Stimulated activated naive B cell treated with anti-CD40 and anti-IgM and Interleukin-4, amounts not matched to agents 10 μg/mL and 1 μg/mL and 100 μg/mL, for 72 hours (primary cell): ENCODE results near the gene MKS1.

Experiments
- ATAC-seq, 2 donors: fragments of 150-1000 bp; cut with Tn5 transposase; replicated peaks; 2 replicates each; pipeline ENCODE4 v1.10.0; 2021; ENCODE audit warnings: moderate library complexity in 1 of 2
- DNase-seq: peaks from one replicate; pipeline ENCODE4 v3.0.0; 2021
- H3K27ac Mint-ChIP-seq: one replicate; pipeline ENCODE4 v1.8.0; 2022; ENCODE audit warnings: mild to moderate bottlenecking, mixed read lengths
- H3K27me3 Mint-ChIP-seq, 2 donors: one replicate each; pipeline ENCODE4 v1.8.0; 2022; ENCODE audit warnings: mixed read lengths in 2 of 2
- H3K36me3 Mint-ChIP-seq, 2 donors: one replicate each; pipeline ENCODE4 v1.8.0; 2022; ENCODE audit warnings: mixed read lengths in 2 of 2, mild to moderate bottlenecking in 1 of 2
- H3K4me1 Mint-ChIP-seq, 2 donors: one replicate each; pipeline ENCODE4 v1.8.0; 2022; ENCODE audit warnings: mixed read lengths in 2 of 2, mild to moderate bottlenecking in 1 of 2
- H3K4me3 Mint-ChIP-seq, 2 donors: one replicate each; pipeline ENCODE4 v1.8.0; 2022; ENCODE audit warnings: mild to moderate bottlenecking in 2 of 2, mixed read lengths in 2 of 2, moderate library complexity in 1 of 2
- H3K9me3 Mint-ChIP-seq, 2 donors: one replicate each; pipeline ENCODE4 v1.8.0; 2022; ENCODE audit warnings: mixed read lengths in 2 of 2, mild to moderate bottlenecking in 1 of 2

The MKS1 gene

GRCh38 chr17:58184308-58184985, 34.6 kb downstream of the MKS1 start:
- no peaks in the 10 kb centered on the region for H3K36me3 Mint-ChIP-seq
- H3K27me3 Mint-ChIP-seq: peaks cover 10 to 12% of the 10 kb centered on the region in 2 donors
- H3K4me1 Mint-ChIP-seq: peaks cover 16 to 19% of the 10 kb centered on the region in 2 donors
- H3K9me3 Mint-ChIP-seq: no peaks in the 10 kb centered on the region
- H3K4me3 Mint-ChIP-seq: no peak overlapping the region
- DNase-seq (no peak), ATAC-seq (no peak)
- no peak overlapping the region for H3K27ac Mint-ChIP-seq

GRCh38 chr17:58183514-58183913, 35.5 kb downstream of the MKS1 start:
- H3K27ac Mint-ChIP-seq: no peak overlapping the region

GRCh38 chr17:58181796-58182195, 37.3 kb downstream of the MKS1 start:
- Mint-ChIP-seq H3K27me3 (peaks cover 13 to 17% of the 10 kb centered on the region in 2 donors), H3K9me3 (no peaks in the 10 kb centered on the region), H3K4me3 (no peak overlapping the region), H3K27ac (no peak overlapping the region), H3K4me1 (peaks cover 16 to 19% of the 10 kb centered on the region in 2 donors), H3K36me3 (no peaks in the 10 kb centered on the region)
- ATAC-seq: no peak
- DNase-seq: no peak

More at GRCh38 chr17:58183514-58183913, 35.5 kb downstream of the MKS1 start:
- peaks cover 16 to 19% of the 10 kb centered on the region in 2 donors for H3K4me1 Mint-ChIP-seq
- ATAC-seq: no peak
- no peak overlapping the region for H3K4me3 Mint-ChIP-seq
- no peaks in the 10 kb centered on the region for H3K9me3 Mint-ChIP-seq
- no peak for DNase-seq
- no peaks in the 10 kb centered on the region for H3K36me3 Mint-ChIP-seq
- peaks cover 9 to 11% of the 10 kb centered on the region in 2 donors for H3K27me3 Mint-ChIP-seq

GRCh38 chr17:58176200-58176599, 42.9 kb downstream of the MKS1 start:
- ATAC-seq: no peak
- H3K27me3 Mint-ChIP-seq: peaks cover 24 to 34% of the 10 kb centered on the region in 2 donors
- no peak overlapping the region for H3K27ac Mint-ChIP-seq
- no peaks in the 10 kb centered on the region for H3K36me3 Mint-ChIP-seq
- no peaks in the 10 kb centered on the region for H3K9me3 Mint-ChIP-seq
- no peak overlapping the region for H3K4me3 Mint-ChIP-seq
- peaks cover 0 to 3% of the 10 kb centered on the region in 2 donors for H3K4me1 Mint-ChIP-seq
- no peak for DNase-seq

- Mint-ChIP-seq H3K4me1 (no peaks in the 10 kb centered on the region), H3K27ac (no peak overlapping the region)
Observed at GRCh38 chr17:58174871-58175270, 44.2 kb downstream of the MKS1 start.

GRCh38 chr17:58172369-58173071, 46.5 kb downstream of the MKS1 start:
- DNase-seq (no peak), ATAC-seq (peak; percentile 42 to 59)
- H3K27me3 Mint-ChIP-seq: peaks cover 42 to 50% of the 10 kb centered on the region in 2 donors
- H3K4me1 Mint-ChIP-seq: no peaks in the 10 kb centered on the region
- H3K9me3 Mint-ChIP-seq: peaks cover 0 to 4% of the 10 kb centered on the region in 2 donors
- no peak overlapping the region for H3K27ac Mint-ChIP-seq
- H3K4me3 Mint-ChIP-seq: no peak overlapping the region
- H3K36me3 Mint-ChIP-seq: peaks cover 0 to 4% of the 10 kb centered on the region in 2 donors

More at GRCh38 chr17:58174871-58175270, 44.2 kb downstream of the MKS1 start:
- no peaks in the 10 kb centered on the region for H3K9me3 Mint-ChIP-seq
- ATAC-seq (no peak), DNase-seq (no peak)
- H3K36me3 Mint-ChIP-seq: no peaks in the 10 kb centered on the region
- no peak overlapping the region for H3K4me3 Mint-ChIP-seq
- peaks cover 30 to 38% of the 10 kb centered on the region in 2 donors for H3K27me3 Mint-ChIP-seq

GRCh38 chr17:58170622-58171021, 48.4 kb downstream of the MKS1 start:
- peaks cover 46 to 56% of the 10 kb centered on the region in 2 donors for H3K27me3 Mint-ChIP-seq
- DNase-seq (no peak), ATAC-seq (no peak)
- H3K27ac Mint-ChIP-seq: no peak overlapping the region
- H3K4me1 Mint-ChIP-seq: no peaks in the 10 kb centered on the region
- no peak overlapping the region for H3K4me3 Mint-ChIP-seq
- H3K36me3 Mint-ChIP-seq: peaks cover 0 to 4% of the 10 kb centered on the region in 2 donors
- H3K9me3 Mint-ChIP-seq: peaks cover 0 to 4% of the 10 kb centered on the region in 2 donors

GRCh38 chr17:58166682-58167081, 52.4 kb downstream of the MKS1 start, which contains the start of gene OR4D2:
Gene OR4D2, plus strand, starts transcription at chr17:58166982. Its CDS starts 2,674 bp downstream, at chr17:58169656.
- DNase-seq (no peak), ATAC-seq (no peak)
- Mint-ChIP-seq H3K4me1 (no peaks in the 10 kb centered on the region), H3K27me3 (peaks cover 45 to 54% of the 10 kb centered on the region in 2 donors), H3K9me3 (peaks cover 0 to 4% of the 10 kb centered on the region in 2 donors), H3K36me3 (peaks cover 0 to 4% of the 10 kb centered on the region in 2 donors), H3K27ac (no peak within 1 kb of the TSS), H3K4me3 (no peak within 1 kb of the TSS)

GRCh38 chr17:58165981-58166380, 53.1 kb downstream of the MKS1 start:
- Mint-ChIP-seq H3K27me3 (peaks cover 45 to 52% of the 10 kb centered on the region in 2 donors), H3K4me3 (no peak overlapping the region), H3K36me3 (peaks cover 0 to 4% of the 10 kb centered on the region in 2 donors), H3K9me3 (peaks cover 0 to 4% of the 10 kb centered on the region in 2 donors), H3K27ac (no peak overlapping the region), H3K4me1 (no peaks in the 10 kb centered on the region)
- ATAC-seq (no peak), DNase-seq (no peak)

GRCh38 chr17:58161566-58161965, 57.5 kb downstream of the MKS1 start:
- no peak for ATAC-seq
- Mint-ChIP-seq H3K4me1 (peaks cover 7 to 11% of the 10 kb centered on the region in 2 donors), H3K27me3 (peaks cover 35 to 39% of the 10 kb centered on the region in 2 donors), H3K4me3 (no peak overlapping the region), H3K27ac (no peak overlapping the region), H3K36me3 (no peaks in the 10 kb centered on the region), H3K9me3 (no peaks in the 10 kb centered on the region)
- no peak for DNase-seq

GRCh38 chr17:58158181-58158580, 60.9 kb downstream of the MKS1 start:
- Mint-ChIP-seq H3K4me1 (peaks cover 7 to 11% of the 10 kb centered on the region in 2 donors), H3K27ac (no peak overlapping the region), H3K36me3 (no peaks in the 10 kb centered on the region), H3K27me3 (peaks cover 33 to 42% of the 10 kb centered on the region in 2 donors), H3K4me3 (no peak overlapping the region), H3K9me3 (no peaks in the 10 kb centered on the region)
- no peak for DNase-seq
- ATAC-seq: no peak

GRCh38 chr17:58156839-58157803, 61.9 kb downstream of the MKS1 start:
- Mint-ChIP-seq H3K9me3 (no peaks in the 10 kb centered on the region), H3K27me3 (peaks cover 30 to 39% of the 10 kb centered on the region in 2 donors), H3K4me1 (peaks cover 7 to 20% of the 10 kb centered on the region in 2 donors), H3K4me3 (peak overlapping the region; percentile 83 to 84), H3K27ac (peak overlapping the region; percentile 85), H3K36me3 (no peaks in the 10 kb centered on the region)
- ATAC-seq: peak; percentile 83 to 88
- peak; percentile 6 for DNase-seq
